ENCODE measurements around the gene KRTAP10-1. TPM values are rescaled to one million over a fixed set of nuclear protein-coding genes. Genes with fewer than 3 reads are reported as not detected.
"Not testable (repeated sequence)": the region's sequence is repeated elsewhere in the genome, so short reads cannot be mapped to it uniquely, and the experiment has no call there.

Gene KRTAP10-1
- total RNA-seq, 6 donors from 2014 or later: not detected

- no peak for TF ChIP-seq POLR2A (IDR thresholded peaks at IDR 0.05)
- TF ChIP-seq CTCF (IDR thresholded peaks at IDR 0.05): no peak
- no peak for TF ChIP-seq POLR2AphosphoS5 (IDR thresholded peaks at IDR 0.05)
- no peak for TF ChIP-seq EP300 (IDR thresholded peaks at IDR 0.05)
- no peak overlapping the region for H3K27ac ChIP-seq
- H3K36me3 ChIP-seq: no peaks in the 10 kb centered on the region
- WGBS, 2 donors: 33 to 38% methylated on average over 18 to 21 of the region's 21 CpGs
- H3K27me3 ChIP-seq: no peaks in the 10 kb centered on the region
- no peaks in the 10 kb centered on the region for H3K4me1 ChIP-seq
- no peak for DNase-seq
- ATAC-seq (ENCODE audit: low FRiP score in 2 of 2): no peak
- no peak overlapping the region for H3K4me3 ChIP-seq
- H3K9me3 ChIP-seq: peaks cover 0 to 24% (median 11%) of the 10 kb centered on the region in 4 donors
Measured at GRCh38 chr21:44574457-44575306, 34.7 kb upstream of the KRTAP10-1 start.

GRCh38 chr21:44573630-44574456, 33.8 kb upstream of the KRTAP10-1 start, which contains the start of gene KRTAP10-4:
Gene KRTAP10-4, plus strand, starts transcription at chr21:44573729. Its CDS starts 30 bp downstream, at chr21:44573759.
- not testable (repeated sequence) for H3K27ac ChIP-seq; H3K36me3 ChIP-seq; H3K4me1 ChIP-seq; H3K4me3 ChIP-seq; H3K27me3 ChIP-seq; ATAC-seq (ENCODE audit: low FRiP score in 2 of 2)
- peaks cover 0 to 24% (median 11%) of the 10 kb centered on the region in 4 donors for H3K9me3 ChIP-seq
- DNase-seq: peak in 1 of 2 donors; percentile 82
- WGBS, 2 donors: 71 to 79% methylated on average over 4 to 19 of the region's 25 CpGs

- Histone ChIP-seq H3K36me3 (no peaks in the 10 kb centered on the region), H3K4me1 (no peaks in the 10 kb centered on the region), H3K27me3 (no peaks in the 10 kb centered on the region), H3K4me3 (no peak overlapping the region), H3K27ac (no peak overlapping the region), H3K9me3 (peaks cover 0 to 24% (median 11%) of the 10 kb centered on the region in 4 donors)
- DNase-seq: no peak
- no peak for ATAC-seq (ENCODE audit: low FRiP score in 2 of 2)
- 83 to 86% methylated on average over 7 to 15 of the region's 15 CpGs for WGBS, 2 donors
- TF ChIP-seq CTCF (IDR thresholded peaks at IDR 0.05) (no peak), POLR2AphosphoS5 (IDR thresholded peaks at IDR 0.05) (no peak), POLR2A (IDR thresholded peaks at IDR 0.05) (no peak), EP300 (IDR thresholded peaks at IDR 0.05) (no peak)
Measured at GRCh38 chr21:44572959-44573583, 33.1 kb upstream of the KRTAP10-1 start.

GRCh38 chr21:44571844-44572782, 32.1 kb upstream of the KRTAP10-1 start:
- 89 to 91% methylated on average over 39 of the region's 40 CpGs for whole genome bisulfite sequencing, 2 donors
- Histone ChIP-seq H3K27me3 (no peaks in the 10 kb centered on the region), H3K4me1 (no peaks in the 10 kb centered on the region), H3K9me3 (peaks cover 0 to 17% (median 7%) of the 10 kb centered on the region in 4 donors), H3K36me3 (no peaks in the 10 kb centered on the region), H3K27ac (no peak overlapping the region), H3K4me3 (no peak overlapping the region)
- TF ChIP-seq POLR2A (IDR thresholded peaks at IDR 0.05) (no peak), POLR2AphosphoS5 (IDR thresholded peaks at IDR 0.05) (no peak), EP300 (IDR thresholded peaks at IDR 0.05) (no peak), CTCF (IDR thresholded peaks at IDR 0.05) (no peak)
- DNase-seq (peak in 1 of 2 donors; percentile 75), ATAC-seq (ENCODE audit: low FRiP score in 2 of 2) (no peak)
